Panc1 (cell line): ENCODE measurements around the gene MSANTD2. TPM values are rescaled to one million over a fixed set of nuclear protein-coding genes. Genes with fewer than 3 reads are reported as not detected.
A peak's percentile ranks its signal among the peaks of the same experiment; 100 is the strongest.

Experiments
- ATAC-seq: fragments of 200-7000 bp; cut with Tn5 transposase; 2 replicates; pipeline ENCODE4 v1.9.1; 2020; ENCODE audit warnings: mild to moderate bottlenecking, moderate library complexity
- BruUV-seq: library from RNA; stranded (reverse); fragments of 400-500 nt; replicated peaks from 2 replicates; lab custom pipeline; 2021; lab: Mats Ljungman, UMichigan
- CTCF ChIA-PET: fragments of 300-600 bp; sonication (Branson Sonifier 250); formaldehyde crosslinking; loops from one replicate; lab custom pipeline; 2022; ENCODE audit warnings: antibody characterized with exemption; lab: Charles Lee
- POLR2A ChIA-PET: fragments of 300-600 bp; sonication (Branson Sonifier 250); formaldehyde crosslinking; loops from one replicate; lab custom pipeline; 2022; ENCODE audit warnings: antibody characterized with exemption; lab: Charles Lee
- DNase-seq: peaks from one replicate; pipeline ENCODE4 v3.0.0-alpha.2; 2010; ENCODE audit warnings: low read depth, low spot score
- H3K27ac ChIP-seq: 2 replicates; pipeline ENCODE4 v1.5.1; 2011; ENCODE audit warnings: mild to moderate bottlenecking, low read length, inconsistent platforms
- H3K27me3 ChIP-seq: fragments of 200-500 bp; sonication (Bioruptor generic); 2 replicates; pipeline ENCODE4 v1.6.0; 2014; ENCODE audit warnings: low read length, inconsistent platforms; ENCODE audit not compliant: control insufficient read depth, insufficient read depth
- H3K36me3 ChIP-seq: fragments of 200-500 bp; sonication (Bioruptor generic); 2 replicates; pipeline ENCODE4 v1.5.1; 2014; ENCODE audit warnings: inconsistent platforms, mild to moderate bottlenecking, low read length, moderate library complexity; ENCODE audit not compliant: control insufficient read depth, insufficient read depth
- H3K4me1 ChIP-seq: 2 replicates; pipeline ENCODE4 v1.5.1; 2011; ENCODE audit warnings: inconsistent platforms, mild to moderate bottlenecking, low read length, moderate library complexity; ENCODE audit not compliant: control insufficient read depth, insufficient read depth
- H3K4me3 ChIP-seq, 2 experiments: 2 replicates each; pipeline ENCODE4 v1.5.1; 2011 to 2012; ENCODE audit warnings: low read depth in 2 of 2, low read length in 2 of 2, mild to moderate bottlenecking in 2 of 2, inconsistent platforms in 1 of 2, moderate library complexity in 1 of 2
- H3K9me3 ChIP-seq: fragments of 200-500 bp; sonication (Bioruptor generic); 2 replicates; pipeline ENCODE4 v1.5.1; 2014; ENCODE audit warnings: low read depth, mild to moderate bottlenecking, inconsistent platforms, low read length, moderate library complexity; ENCODE audit not compliant: control insufficient read depth, insufficient read depth
- POLR2AphosphoS5 ChIP-seq: IDR thresholded peaks from 2 replicates; pipeline ENCODE4 v1.6.1; 2012; ENCODE audit warnings: mild to moderate bottlenecking, low read depth, low read length, moderate library complexity
- SIN3A ChIP-seq: IDR thresholded peaks from 2 replicates; pipeline ENCODE4 v1.6.1; 2012; ENCODE audit warnings: low read depth, mild to moderate bottlenecking, low read length, moderate library complexity, borderline replicate concordance; ENCODE audit not compliant: insufficient read depth
- TCF7L2 ChIP-seq: IDR thresholded peaks from 2 replicates; pipeline ENCODE4 v1.6.1; 2011; ENCODE audit warnings: mild to moderate bottlenecking, low read depth, low read length, inconsistent platforms
- in situ Hi-C: cut with HindIII; loops from 2 replicates; pipeline ENCODE4 v1.10.0; 2016; ENCODE audit warnings: low sequenced_read_pairs, low pct_unique_long_range_greater_than_20kb
- intact Hi-C: fragments of 100-400 bp; cut with micrococcal nuclease; formaldehyde crosslinking; loops from one replicate; pipeline ENCODE4 v1.10.0; 2022; ENCODE audit not compliant: unreplicated experiment
- total RNA-seq: library from RNA; stranded (reverse); gene quantifications from one replicate; pipeline ENCODE4 v1.2.1, GENCODE V29; 2021; ENCODE audit not compliant: unreplicated experiment
- TF ChIP-seq, protein P1 (sequence below): fragments of 450-650 bp; IDR thresholded peaks from 2 replicates; pipeline ENCODE4 v1.5.1; 2017; ENCODE audit warnings: mild to moderate bottlenecking
- TF ChIP-seq, protein P2 (sequence below), 2 experiments: IDR thresholded peaks; 2 replicates each; pipeline ENCODE4 v1.6.1; 2011 to 2012; ENCODE audit warnings: low read depth in 2 of 2, control low read depth in 1 of 2, low read length in 1 of 2, mild to moderate bottlenecking in 1 of 2, moderate library complexity in 1 of 2; ENCODE audit not compliant: insufficient read depth in 1 of 2

MSANTD2 gene
- total RNA-seq, 1 experiment from 2014 or later: 20.5 TPM

DNA sequence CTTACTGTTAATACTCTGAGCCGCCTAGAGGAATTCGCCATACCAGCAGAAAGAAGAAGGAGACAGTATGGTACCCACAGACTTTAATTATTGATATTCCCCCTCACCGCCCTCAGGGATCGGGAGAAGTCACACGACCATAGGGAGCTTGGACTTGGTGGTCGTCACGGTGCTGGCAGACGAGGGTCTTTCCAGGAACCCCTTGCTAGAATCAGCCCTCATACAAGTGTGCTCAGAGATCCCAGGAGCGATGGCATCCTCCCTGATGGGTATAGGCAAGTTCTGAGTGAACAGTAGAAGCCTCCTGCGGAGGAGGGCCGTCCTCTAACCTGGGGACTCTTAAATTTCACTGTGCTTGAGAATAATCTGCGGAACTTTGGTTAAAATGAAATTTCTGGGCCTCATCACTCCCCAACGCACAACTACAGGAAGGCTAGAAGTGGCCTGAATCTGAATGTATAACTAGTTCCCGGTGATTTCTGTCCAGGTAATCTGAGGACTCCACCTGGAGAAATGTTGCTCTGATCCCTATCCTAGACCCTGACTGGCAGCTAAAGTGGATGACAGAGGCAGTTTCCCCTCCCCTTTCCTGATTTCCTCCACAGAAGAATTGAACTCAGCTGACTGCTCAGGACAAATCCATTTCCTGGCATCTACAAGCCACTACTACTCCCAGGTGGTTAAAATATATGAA lies 52.7 kb downstream of the MSANTD2 start:
- Histone ChIP-seq H3K9me3 (no peaks in the 10 kb centered on the region), H3K4me1 (peaks cover 4% of the 10 kb centered on the region; the same call in 1 of the 2 replicates), H3K27ac (no peak overlapping the region), H3K36me3 (no peaks in the 10 kb centered on the region), H3K27me3 (peaks cover 23% of the 10 kb centered on the region), H3K4me3 (peak overlapping the region in 1 of 2 experiments; percentile 80; a peak in 2 of 4 replicates)
- no peak for DNase-seq
- ATAC-seq: no peak
- TF ChIP-seq TCF7L2 (no peak), SIN3A (no peak), POLR2AphosphoS5 (no peak)
- TF ChIP-seq, protein P1, sequence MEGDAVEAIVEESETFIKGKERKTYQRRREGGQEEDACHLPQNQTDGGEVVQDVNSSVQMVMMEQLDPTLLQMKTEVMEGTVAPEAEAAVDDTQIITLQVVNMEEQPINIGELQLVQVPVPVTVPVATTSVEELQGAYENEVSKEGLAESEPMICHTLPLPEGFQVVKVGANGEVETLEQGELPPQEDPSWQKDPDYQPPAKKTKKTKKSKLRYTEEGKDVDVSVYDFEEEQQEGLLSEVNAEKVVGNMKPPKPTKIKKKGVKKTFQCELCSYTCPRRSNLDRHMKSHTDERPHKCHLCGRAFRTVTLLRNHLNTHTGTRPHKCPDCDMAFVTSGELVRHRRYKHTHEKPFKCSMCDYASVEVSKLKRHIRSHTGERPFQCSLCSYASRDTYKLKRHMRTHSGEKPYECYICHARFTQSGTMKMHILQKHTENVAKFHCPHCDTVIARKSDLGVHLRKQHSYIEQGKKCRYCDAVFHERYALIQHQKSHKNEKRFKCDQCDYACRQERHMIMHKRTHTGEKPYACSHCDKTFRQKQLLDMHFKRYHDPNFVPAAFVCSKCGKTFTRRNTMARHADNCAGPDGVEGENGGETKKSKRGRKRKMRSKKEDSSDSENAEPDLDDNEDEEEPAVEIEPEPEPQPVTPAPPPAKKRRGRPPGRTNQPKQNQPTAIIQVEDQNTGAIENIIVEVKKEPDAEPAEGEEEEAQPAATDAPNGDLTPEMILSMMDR: no peak
- TF ChIP-seq, protein P2, sequence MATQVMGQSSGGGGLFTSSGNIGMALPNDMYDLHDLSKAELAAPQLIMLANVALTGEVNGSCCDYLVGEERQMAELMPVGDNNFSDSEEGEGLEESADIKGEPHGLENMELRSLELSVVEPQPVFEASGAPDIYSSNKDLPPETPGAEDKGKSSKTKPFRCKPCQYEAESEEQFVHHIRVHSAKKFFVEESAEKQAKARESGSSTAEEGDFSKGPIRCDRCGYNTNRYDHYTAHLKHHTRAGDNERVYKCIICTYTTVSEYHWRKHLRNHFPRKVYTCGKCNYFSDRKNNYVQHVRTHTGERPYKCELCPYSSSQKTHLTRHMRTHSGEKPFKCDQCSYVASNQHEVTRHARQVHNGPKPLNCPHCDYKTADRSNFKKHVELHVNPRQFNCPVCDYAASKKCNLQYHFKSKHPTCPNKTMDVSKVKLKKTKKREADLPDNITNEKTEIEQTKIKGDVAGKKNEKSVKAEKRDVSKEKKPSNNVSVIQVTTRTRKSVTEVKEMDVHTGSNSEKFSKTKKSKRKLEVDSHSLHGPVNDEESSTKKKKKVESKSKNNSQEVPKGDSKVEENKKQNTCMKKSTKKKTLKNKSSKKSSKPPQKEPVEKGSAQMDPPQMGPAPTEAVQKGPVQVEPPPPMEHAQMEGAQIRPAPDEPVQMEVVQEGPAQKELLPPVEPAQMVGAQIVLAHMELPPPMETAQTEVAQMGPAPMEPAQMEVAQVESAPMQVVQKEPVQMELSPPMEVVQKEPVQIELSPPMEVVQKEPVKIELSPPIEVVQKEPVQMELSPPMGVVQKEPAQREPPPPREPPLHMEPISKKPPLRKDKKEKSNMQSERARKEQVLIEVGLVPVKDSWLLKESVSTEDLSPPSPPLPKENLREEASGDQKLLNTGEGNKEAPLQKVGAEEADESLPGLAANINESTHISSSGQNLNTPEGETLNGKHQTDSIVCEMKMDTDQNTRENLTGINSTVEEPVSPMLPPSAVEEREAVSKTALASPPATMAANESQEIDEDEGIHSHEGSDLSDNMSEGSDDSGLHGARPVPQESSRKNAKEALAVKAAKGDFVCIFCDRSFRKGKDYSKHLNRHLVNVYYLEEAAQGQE (IDR thresholded peaks at IDR 0.05; ENCODE audit: insufficient read depth in 1 of 2, low read depth in 2 of 2, low read length in 1 of 2): no peak
- no TSS peak for BruUV-seq
- ChIA-PET POLR2A (no interaction called here), CTCF (interaction anchor here (1.5 kb wide), 1 partner anchor 78 kb away, joined by 3 read pairs; no protein-coding TSS in a partner anchor)
- in situ Hi-C loops: no loop called here
- intact Hi-C loops: loop anchor here (5.0 kb wide), 1 partner anchor 80 kb away; no protein-coding TSS in a partner anchor

DNA sequence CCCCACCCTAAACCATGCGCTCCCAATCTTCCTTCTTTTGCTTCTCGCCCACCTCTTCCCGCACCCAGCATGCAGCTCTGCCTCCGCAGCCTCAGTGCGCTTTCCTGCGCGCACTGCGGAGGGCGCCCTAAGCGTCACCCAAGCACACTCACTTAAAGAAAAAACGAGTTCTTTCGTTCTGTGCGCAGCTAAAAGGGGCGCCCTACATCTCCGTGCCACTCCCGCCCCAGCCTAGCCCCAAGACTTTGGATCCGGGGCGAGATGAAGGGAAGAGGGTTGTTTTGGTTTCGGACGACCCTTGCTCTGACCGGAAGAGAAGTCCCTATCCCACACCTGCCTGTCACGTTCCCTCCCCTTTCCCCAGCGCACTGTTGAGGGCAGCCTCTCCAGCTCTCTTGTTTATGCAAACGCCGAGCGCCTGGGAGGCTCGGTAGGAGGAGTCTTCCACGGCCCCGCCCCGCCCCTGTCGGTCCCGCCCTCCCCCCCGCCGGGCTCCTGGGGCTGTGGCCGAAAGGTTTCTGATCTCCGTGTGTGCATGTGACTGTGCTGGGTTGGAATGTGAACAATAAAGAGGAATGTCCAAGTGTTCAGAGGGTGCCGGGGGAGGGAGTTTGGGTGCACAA lies 53.5 kb downstream of the MSANTD2 start:
- Histone ChIP-seq H3K27me3 (peaks cover 25% of the 10 kb centered on the region), H3K4me1 (peaks cover 4% of the 10 kb centered on the region; the same call in 1 of the 2 replicates), H3K9me3 (no peaks in the 10 kb centered on the region), H3K36me3 (no peaks in the 10 kb centered on the region), H3K4me3 (peak overlapping the region; percentile 48 to 80), H3K27ac (no peak overlapping the region)
- ATAC-seq (peak; percentile 89), DNase-seq (no peak)
- TF ChIP-seq, protein P1: peak; percentile 73
- TF ChIP-seq POLR2AphosphoS5: no peak
- intact Hi-C loops: loop anchor here (5.0 kb wide), 1 partner anchor 79 kb away; no protein-coding TSS in a partner anchor
- CTCF ChIA-PET: interaction anchor here (0.6 to 1.3 kb wide), 4 partner anchors 12 to 1665 kb away, joined by 3 to 7 read pairs (median 4); no protein-coding TSS in a partner anchor
- BruUV-seq: no TSS peak
- POLR2A ChIA-PET: no interaction called here
- in situ Hi-C loops: no loop called here
